ENCODE results near the gene B3GAT3. TPM values are rescaled to one million over a fixed set of nuclear protein-coding genes. Genes with fewer than 3 reads are reported as not detected.

B3GAT3 gene
- total and polyA plus RNA-seq, 10 of the 15 experiments (the other 5 are each of a cell fraction or from before 2014, with no cell fraction given): 0.31 to 52.7 (median 29.8) TPM

GRCh38 chr11:62649486-62649885 lies 27.7 kb upstream of the B3GAT3 start:
- in situ Hi-C loops (cut with MboI) (no loop called here), intact Hi-C loops (cut with micrococcal nuclease; ENCODE audit: unreplicated experiment) (no loop called here)
- CTCF ChIA-PET: interaction anchor here (1.0 to 1.7 kb wide), 3 partner anchors 38 to 225 kb away, joined by 3 to 5 read pairs (median 4); no protein-coding TSS in a partner anchor
- DNase-seq (ENCODE audit: low read depth, low spot score) (no peak), FAIRE-seq (no peak), ATAC-seq (no peak)
- POLR2A ChIA-PET: interaction anchor here (0.5 to 14.6 kb wide), 9 partner anchors 20 to 235 kb away, joined by 3 to 295 read pairs (median 4); partner anchors contain the start of genes C11orf98, CSKMT, LBHD1 and UQCC3
- no peaks in the 10 kb centered on the region for H3K27me3 ChIP-seq (replicated peaks in 1 of 2; ENCODE audit: control insufficient read depth in 2 of 2, insufficient read depth in 2 of 2, low read length in 1 of 2)
- H4K20me1 ChIP-seq (ENCODE audit: control insufficient read depth, insufficient read depth): no peaks in the 10 kb centered on the region; the same call in 1 of the 2 replicates
- no peaks in the 10 kb centered on the region for H3K9me3 ChIP-seq (replicated peaks; ENCODE audit: control insufficient read depth, insufficient read depth, low read length)
- H3K4me1 ChIP-seq (ENCODE audit: control insufficient read depth, insufficient read depth, low read length): peaks cover 9% of the 10 kb centered on the region
- no peak overlapping the region for H3K9ac ChIP-seq (ENCODE audit: control insufficient read depth, insufficient read depth, low read length)
- RAD21 ChIA-PET (ENCODE audit: unreplicated experiment): no interaction called here
- no peak overlapping the region for H2AFZ ChIP-seq (ENCODE audit: control insufficient read depth, low read depth, low read length)
- H3K4me2 ChIP-seq (ENCODE audit: control insufficient read depth, insufficient read depth): no peak overlapping the region
- peaks cover 5 to 13% of the 10 kb centered on the region in 2 experiments; a peak in 3 of 4 replicates for H3K36me3 ChIP-seq (ENCODE audit: control insufficient read depth in 2 of 2, insufficient read depth in 2 of 2, low read length in 1 of 2)
- SMC1A ChIA-PET (ENCODE audit: uncharacterized antibody, unreplicated experiment): interaction anchor here (1.0 to 1.4 kb wide), 2 partner anchors 50 to 58 kb away, joined by 4 to 6 read pairs; partner anchors contain the start of gene TUT1
- WGBS (ENCODE audit: insufficient coverage, insufficient replicate concordance, low lambda C conversion rate, missing lambda C conversion rate): 81% methylated on average over 11 of the region's 11 CpGs
- BruUV-seq (replicated peaks): no TSS peak
- TF ChIP-seq BRCA1 (IDR thresholded peaks at IDR 0.05; ENCODE audit: low read depth, low read length) (no peak), EGR1 (IDR thresholded peaks at IDR 0.05; ENCODE audit: borderline replicate concordance in 1 of 2, low read depth in 2 of 2, low read length in 2 of 2) (no peak), CBX3 (IDR thresholded peaks at IDR 0.05; ENCODE audit: borderline replicate concordance, low read depth) (no peak)
- H3K4me3 ChIP-seq: no peak overlapping the region
- H3K79me2 ChIP-seq (ENCODE audit: control insufficient read depth, insufficient read depth, low read length): peaks cover 43% of the 10 kb centered on the region
- no peak overlapping the region for H3K27ac ChIP-seq (ENCODE audit: control insufficient read depth, insufficient read depth)

DNA sequence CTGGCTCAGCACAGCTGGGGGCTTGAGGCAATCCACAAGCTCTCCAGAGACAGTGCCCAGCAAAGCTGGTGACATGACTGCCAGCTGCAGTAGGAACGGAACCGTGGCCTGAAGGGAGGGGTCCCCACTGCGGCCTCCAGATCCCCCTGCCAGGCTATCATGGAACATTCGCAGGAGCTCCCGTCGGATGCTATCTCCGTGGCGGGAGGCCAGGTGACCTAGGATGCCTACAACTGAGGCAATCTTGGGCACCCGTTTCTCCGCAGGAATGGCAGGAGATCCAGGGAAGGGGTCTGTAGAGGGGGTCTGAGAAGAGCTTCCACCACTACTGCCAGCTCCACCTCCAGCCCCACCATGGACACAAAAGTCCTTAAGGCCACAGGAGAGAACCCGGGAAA lies 27.2 kb upstream of the B3GAT3 start:
- SMC1A ChIA-PET (ENCODE audit: uncharacterized antibody, unreplicated experiment): interaction anchor here (1.4 kb wide), 1 partner anchor 50 kb away, joined by 4 read pairs; no protein-coding TSS in a partner anchor
- Histone ChIP-seq H3K9ac (ENCODE audit: control insufficient read depth, insufficient read depth, low read length) (no peak overlapping the region), H3K36me3 (ENCODE audit: control insufficient read depth in 2 of 2, insufficient read depth in 2 of 2, low read length in 1 of 2) (peaks cover 5 to 13% of the 10 kb centered on the region in 2 experiments; a peak in 3 of 4 replicates), H3K4me1 (ENCODE audit: control insufficient read depth, insufficient read depth, low read length) (peaks cover 4% of the 10 kb centered on the region), H3K4me3 (no peak overlapping the region), H3K27ac (ENCODE audit: control insufficient read depth, insufficient read depth) (no peak overlapping the region), H3K27me3 (replicated peaks in 1 of 2; ENCODE audit: control insufficient read depth in 2 of 2, insufficient read depth in 2 of 2, low read length in 1 of 2) (no peaks in the 10 kb centered on the region), H4K20me1 (ENCODE audit: control insufficient read depth, insufficient read depth) (no peaks in the 10 kb centered on the region; the same call in 1 of the 2 replicates), H3K79me2 (ENCODE audit: control insufficient read depth, insufficient read depth, low read length) (peaks cover 47% of the 10 kb centered on the region), H2AFZ (ENCODE audit: control insufficient read depth, low read depth, low read length) (no peak overlapping the region), H3K9me3 (replicated peaks; ENCODE audit: control insufficient read depth, insufficient read depth, low read length) (no peaks in the 10 kb centered on the region), H3K4me2 (ENCODE audit: control insufficient read depth, insufficient read depth) (no peak overlapping the region)
- FAIRE-seq (no peak), DNase-seq (ENCODE audit: low read depth, low spot score) (no peak), ATAC-seq (no peak)
- CTCF ChIA-PET: interaction anchor here (1.0 to 1.7 kb wide), 2 partner anchors 38 to 45 kb away, joined by 4 to 5 read pairs; no protein-coding TSS in a partner anchor
- TF ChIP-seq POU2F2 (IDR thresholded peaks at IDR 0.05; ENCODE audit: borderline replicate concordance, low read depth, low read length) (no peak), SIN3A (IDR thresholded peaks at IDR 0.05; ENCODE audit: low read depth, low read length) (no peak), HCFC1 (IDR thresholded peaks at IDR 0.05; ENCODE audit: low read length) (no peak), MTA2 (IDR thresholded peaks at IDR 0.05; ENCODE audit: low read depth) (no peak), RUNX3 (IDR thresholded peaks at IDR 0.05; ENCODE audit: low read length) (no peak), ESRRA (IDR thresholded peaks at IDR 0.05; ENCODE audit: low read length) (no peak), EGR1 (IDR thresholded peaks at IDR 0.05; ENCODE audit: borderline replicate concordance in 1 of 2, low read depth in 2 of 2, low read length in 2 of 2) (no peak), TAF1 (IDR thresholded peaks at IDR 0.05; ENCODE audit: borderline replicate concordance, low read depth, low read length) (no peak), YY1 (IDR thresholded peaks at IDR 0.05; ENCODE audit: low read depth, low read length) (no peak), RCOR1 (conservative IDR thresholded peaks at IDR 0.05; ENCODE audit: low read depth, low read length) (no peak), BRCA1 (IDR thresholded peaks at IDR 0.05; ENCODE audit: low read depth, low read length) (no peak), ZBED1 (IDR thresholded peaks at IDR 0.05; ENCODE audit: borderline replicate concordance) (no peak), NFIC (IDR thresholded peaks at IDR 0.05; ENCODE audit: low read depth, low read length) (no peak), STAT1 (conservative IDR thresholded peaks at IDR 0.05) (no peak), ZNF217 (IDR thresholded peaks at IDR 0.05) (no peak), SREBF1 (IDR thresholded peaks at IDR 0.05; ENCODE audit: low read length) (no peak), SPI1 (IDR thresholded peaks at IDR 0.05; ENCODE audit: borderline replicate concordance, insufficient read depth, low read depth, low read length) (no peak)
- in situ Hi-C loops (cut with MboI): no loop called here
- WGBS (ENCODE audit: insufficient coverage, insufficient replicate concordance, low lambda C conversion rate, missing lambda C conversion rate): over 99% methylated on average over 11 of the region's 11 CpGs
- intact Hi-C loops (cut with micrococcal nuclease; ENCODE audit: unreplicated experiment): no loop called here
- no TSS peak for BruUV-seq (replicated peaks)
- POLR2A ChIA-PET: interaction anchor here (0.5 to 14.6 kb wide), 6 partner anchors 21 to 224 kb away, joined by 3 to 295 read pairs (median 5); partner anchors contain the start of genes B3GAT3, C11orf98, CSKMT and LBHD1
- RAD21 ChIA-PET (ENCODE audit: unreplicated experiment): no interaction called here
